A172 (cell line): Measurements from ENCODE around the gene NKD1. TPM values are rescaled to one million over a fixed set of nuclear protein-coding genes. Genes with fewer than 3 reads are reported as not detected.
A peak's percentile ranks its signal among the peaks of the same experiment; 100 is the strongest.

Source experiments
- DNase-seq: peaks from one replicate; pipeline ENCODE4 v3.0.0-alpha.2; 2015; ENCODE audit warnings: low spot score
- total RNA-seq: library from RNA; depleted of rRNA; stranded (reverse); fragments of >200 nt; shearing (Covaris generic); gene quantifications from 2 replicates; pipeline ENCODE4 v1.2.3, GENCODE V29; 2014

Gene NKD1
- total RNA-seq, 1 experiment from 2014 or later: 0.10 TPM

- no peak for DNase-seq
Measured at GRCh38 chr16:50645563-50646220, 97.5 kb downstream of the NKD1 start.

GRCh38 chr16:50646345-50646744, 98.1 kb downstream of the NKD1 start:
- no peak for DNase-seq

GRCh38 chr16:50651835-50652438, 103.7 kb downstream of the NKD1 start:
- DNase-seq: no peak

GRCh38 chr16:50652836-50653425, 104.7 kb downstream of the NKD1 start:
- DNase-seq: no peak

- no peak for DNase-seq
Measured at GRCh38 chr16:50653633-50654519, 105.7 kb downstream of the NKD1 start.

GRCh38 chr16:50655558-50656055, 107.4 kb downstream of the NKD1 start:
- DNase-seq: no peak

- DNase-seq: peak; percentile 40
Measured at GRCh38 chr16:50657241-50657640, 109.0 kb downstream of the NKD1 start.

GRCh38 chr16:50659806-50660205, 111.6 kb downstream of the NKD1 start:
- peak; percentile 8 for DNase-seq

- DNase-seq: no peak
Measured at GRCh38 chr16:50662306-50662940, 114.2 kb downstream of the NKD1 start.

GRCh38 chr16:50664270-50664669, 116.1 kb downstream of the NKD1 start:
- no peak for DNase-seq

GRCh38 chr16:50665128-50665878, 117.1 kb downstream of the NKD1 start:
- peak; percentile 60 for DNase-seq

GRCh38 chr16:50666658-50667496, 118.7 kb downstream of the NKD1 start:
- DNase-seq: no peak

- DNase-seq: no peak
Measured at GRCh38 chr16:50667497-50668367, 119.5 kb downstream of the NKD1 start.

- no peak for DNase-seq
Measured at GRCh38 chr16:50668368-50669008, 120.3 kb downstream of the NKD1 start.

- DNase-seq: no peak
Measured at GRCh38 chr16:50669741-50670140, 121.5 kb downstream of the NKD1 start.

GRCh38 chr16:50670476-50670875, 122.3 kb downstream of the NKD1 start:
- DNase-seq: no peak

GRCh38 chr16:50671644-50672260, 123.6 kb downstream of the NKD1 start:
- peak; percentile 41 for DNase-seq
